HG02840 (cell line): ENCODE data around the gene TSC22D1.
A peak's percentile ranks its signal among the peaks of the same experiment; 100 is the strongest.
"Not testable (repeated sequence)": the region's sequence is repeated elsewhere in the genome, so short reads cannot be mapped to it uniquely, and the experiment has no call there.

Experiments
- ATAC-seq: cut with Tn5 transposase; IDR thresholded peaks from one replicate; pipeline ENCODE4 v1.9.1; 2021; ENCODE audit warnings: mild to moderate bottlenecking, moderate library complexity, moderate number of reproducible peaks; ENCODE audit not compliant: unreplicated experiment, low FRiP score

Gene TSC22D1

GRCh38 chr13:44575741-44576350 is at the start of gene TSC22D1:
Gene TSC22D1, minus strand, starts transcription at chr13:44576330. Its CDS starts 256 bp downstream, at chr13:44576074.
- no peak for ATAC-seq

- no peak for ATAC-seq
These were observed 46.6 kb upstream of the TSC22D1 start for GRCh38 chr13:44622708-44623107.

DNA sequence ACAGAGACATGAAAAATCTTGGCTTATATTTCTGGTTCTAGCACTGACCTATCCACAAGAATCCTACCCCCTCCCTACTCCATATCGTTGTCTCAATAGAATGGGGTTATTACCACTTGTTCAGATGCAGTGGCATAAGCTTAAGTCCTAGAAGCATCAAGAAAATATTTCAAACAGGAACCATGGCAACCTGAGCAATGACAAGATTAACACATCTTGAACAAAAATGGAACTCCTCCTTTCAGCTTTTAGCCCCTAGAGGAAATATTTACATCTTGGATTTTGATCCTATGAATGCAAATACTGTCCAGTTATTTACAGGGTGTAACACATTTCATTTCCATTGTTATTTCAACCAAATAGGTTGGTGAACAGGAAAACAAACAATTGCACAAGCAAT is 46.1 kb upstream of the TSC22D1 start:
- no peak for ATAC-seq

GRCh38 chr13:44620057-44620456 is 43.9 kb upstream of the TSC22D1 start:
- ATAC-seq: no peak

GRCh38 chr13:44619651-44620050 is 43.5 kb upstream of the TSC22D1 start:
- no peak for ATAC-seq

DNA sequence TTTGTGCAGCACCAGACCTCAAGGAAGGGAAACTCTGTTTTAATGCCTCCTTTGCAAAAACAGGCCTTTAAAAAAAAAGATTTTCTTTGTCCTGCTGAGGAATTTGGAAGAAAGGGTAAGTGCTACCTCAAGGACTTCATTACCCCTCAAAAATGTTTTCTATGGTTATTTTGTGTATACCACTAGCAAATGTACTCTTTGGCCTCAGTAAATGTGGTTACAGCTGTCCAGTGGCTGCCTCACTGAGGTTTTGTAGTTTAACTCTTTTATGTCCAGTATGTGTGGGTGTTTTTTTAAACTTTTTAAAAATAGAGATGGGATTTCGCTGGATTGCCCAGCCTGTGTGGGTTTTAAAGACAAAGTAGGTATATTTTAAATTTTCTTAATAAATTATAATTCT is 42.2 kb upstream of the TSC22D1 start:
- no peak for ATAC-seq

DNA sequence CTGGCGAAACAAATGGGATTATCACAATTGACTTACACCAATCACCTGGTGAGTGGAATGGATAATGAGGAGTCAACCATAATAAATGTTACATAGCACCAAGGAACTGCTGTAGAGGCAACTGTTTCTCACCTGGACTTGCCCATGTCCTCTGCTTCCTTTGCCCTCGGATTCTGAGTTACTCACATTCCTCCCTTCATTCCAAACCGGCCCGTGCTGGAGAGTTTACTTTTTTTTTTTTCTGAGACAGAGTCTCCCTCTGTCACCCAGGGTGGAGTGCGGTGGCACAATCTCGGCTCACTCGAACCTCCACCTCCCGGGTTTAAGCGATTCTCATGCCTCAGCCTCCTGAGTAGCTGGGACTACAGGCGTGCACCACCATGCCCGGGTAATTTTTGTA is 41.5 kb upstream of the TSC22D1 start:
- no peak for ATAC-seq

GRCh38 chr13:44609137-44609536 is 33.0 kb upstream of the TSC22D1 start:
- no peak for ATAC-seq

GRCh38 chr13:44605721-44606120 is 29.6 kb upstream of the TSC22D1 start:
- no peak for ATAC-seq

GRCh38 chr13:44605275-44605674 is 29.1 kb upstream of the TSC22D1 start:
- ATAC-seq: no peak

DNA sequence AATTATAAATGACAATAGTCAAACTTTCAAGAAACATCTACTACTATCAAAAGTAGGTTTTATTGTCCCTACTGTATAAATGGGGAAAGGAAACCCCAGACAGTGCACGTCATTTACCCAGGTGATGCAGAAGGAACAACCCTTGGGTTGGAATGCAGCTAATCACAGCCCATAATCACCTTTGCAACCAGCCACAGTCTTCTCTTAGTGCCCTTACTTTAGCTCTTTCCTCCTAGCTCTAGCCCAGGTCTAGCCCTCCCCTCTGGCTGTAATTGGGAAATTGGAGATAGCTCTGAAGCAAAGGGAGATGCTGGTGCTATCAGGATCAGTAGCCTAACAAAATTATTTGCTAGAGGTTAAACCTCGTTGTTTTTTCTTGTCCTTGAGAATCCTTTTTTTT is 25.5 kb upstream of the TSC22D1 start:
- ATAC-seq: no peak

DNA sequence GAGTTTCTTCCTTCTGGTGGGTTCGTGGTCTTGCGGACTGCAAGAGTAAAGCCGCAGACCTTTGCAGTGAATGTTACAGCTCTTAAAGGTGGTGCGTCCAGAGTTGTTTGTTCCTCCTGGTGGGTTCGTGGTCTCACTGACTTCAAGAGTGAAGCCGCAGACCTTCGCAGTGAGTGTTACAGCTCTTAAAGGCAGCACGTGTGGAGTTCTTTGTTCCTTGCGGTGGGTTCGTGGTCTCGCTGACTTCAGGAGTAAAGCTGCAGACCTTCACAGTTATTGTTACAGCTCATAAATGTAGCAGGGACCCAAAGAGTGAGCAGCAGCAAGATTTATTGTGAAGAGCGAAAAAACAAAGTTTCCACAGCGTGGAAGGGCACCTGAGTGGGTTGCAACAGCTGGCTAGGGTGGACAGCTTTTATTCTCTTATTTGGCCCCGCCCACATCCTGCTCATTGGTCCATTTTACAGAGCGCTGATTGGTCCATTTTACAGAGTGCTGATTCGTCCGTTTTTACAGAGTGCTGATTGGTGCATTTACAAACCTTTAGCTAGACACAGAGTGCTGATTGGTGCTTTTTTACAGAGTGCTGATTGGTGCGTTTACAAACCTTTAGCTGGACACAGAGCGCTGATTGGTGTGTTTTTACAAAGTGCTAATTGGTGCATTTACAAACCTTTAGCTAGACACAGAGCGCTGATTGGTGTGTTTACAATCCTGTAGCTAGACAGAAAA is 17.9 kb upstream of the TSC22D1 start:
- ATAC-seq: not testable (repeated sequence)

DNA sequence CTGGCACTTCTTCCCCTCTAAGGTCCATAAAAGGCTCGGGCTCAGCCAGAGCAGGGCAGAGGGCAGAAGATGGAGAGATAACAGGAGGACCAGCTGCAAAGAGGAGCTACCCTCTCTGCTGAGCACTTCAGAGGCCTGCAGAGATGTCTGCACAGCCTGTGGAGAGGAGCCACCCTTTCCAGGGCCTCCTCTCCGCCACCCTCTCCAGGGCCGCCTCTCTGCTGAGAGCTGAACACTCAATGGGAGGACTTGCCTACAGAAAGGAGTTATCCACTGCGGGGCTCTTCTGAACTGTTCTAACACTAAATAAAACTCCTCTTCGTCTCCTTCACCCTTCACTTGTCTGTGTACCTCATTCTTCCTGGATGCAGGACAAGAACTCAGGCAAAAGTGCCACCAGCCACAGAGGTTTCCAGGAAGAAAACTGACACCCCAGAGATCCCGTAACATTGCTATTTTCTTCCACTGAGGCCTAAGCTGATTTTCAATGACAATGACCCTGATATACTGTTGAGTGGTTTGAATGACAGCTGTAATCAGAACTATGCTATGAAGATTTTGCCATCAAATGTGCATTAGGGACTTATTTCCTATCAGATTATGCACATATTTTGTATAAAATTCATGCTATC is 16.2 kb upstream of the TSC22D1 start:
- no peak for ATAC-seq

GRCh38 chr13:44591316-44591715 is 15.2 kb upstream of the TSC22D1 start:
- ATAC-seq: no peak

GRCh38 chr13:44583137-44583536 is 7.0 kb upstream of the TSC22D1 start:
- ATAC-seq: no peak

DNA sequence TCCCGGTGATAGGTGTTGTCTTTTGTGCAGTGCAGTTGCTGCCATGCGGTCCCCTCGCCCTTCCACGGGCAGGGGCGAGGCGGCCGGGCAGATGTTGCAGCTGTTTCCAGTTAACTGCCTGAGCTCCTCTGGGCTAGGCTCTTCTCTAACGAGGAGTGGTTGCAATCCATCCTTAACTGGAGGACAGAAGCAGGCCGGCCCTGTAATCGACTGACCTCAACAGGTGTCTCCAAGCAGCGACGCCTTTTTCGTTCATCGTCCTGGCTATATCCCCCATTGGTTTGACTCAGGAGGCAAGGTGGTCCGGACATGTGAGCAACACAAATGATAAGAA is 1.9 kb upstream of the TSC22D1 start:
- no peak for ATAC-seq

DNA sequence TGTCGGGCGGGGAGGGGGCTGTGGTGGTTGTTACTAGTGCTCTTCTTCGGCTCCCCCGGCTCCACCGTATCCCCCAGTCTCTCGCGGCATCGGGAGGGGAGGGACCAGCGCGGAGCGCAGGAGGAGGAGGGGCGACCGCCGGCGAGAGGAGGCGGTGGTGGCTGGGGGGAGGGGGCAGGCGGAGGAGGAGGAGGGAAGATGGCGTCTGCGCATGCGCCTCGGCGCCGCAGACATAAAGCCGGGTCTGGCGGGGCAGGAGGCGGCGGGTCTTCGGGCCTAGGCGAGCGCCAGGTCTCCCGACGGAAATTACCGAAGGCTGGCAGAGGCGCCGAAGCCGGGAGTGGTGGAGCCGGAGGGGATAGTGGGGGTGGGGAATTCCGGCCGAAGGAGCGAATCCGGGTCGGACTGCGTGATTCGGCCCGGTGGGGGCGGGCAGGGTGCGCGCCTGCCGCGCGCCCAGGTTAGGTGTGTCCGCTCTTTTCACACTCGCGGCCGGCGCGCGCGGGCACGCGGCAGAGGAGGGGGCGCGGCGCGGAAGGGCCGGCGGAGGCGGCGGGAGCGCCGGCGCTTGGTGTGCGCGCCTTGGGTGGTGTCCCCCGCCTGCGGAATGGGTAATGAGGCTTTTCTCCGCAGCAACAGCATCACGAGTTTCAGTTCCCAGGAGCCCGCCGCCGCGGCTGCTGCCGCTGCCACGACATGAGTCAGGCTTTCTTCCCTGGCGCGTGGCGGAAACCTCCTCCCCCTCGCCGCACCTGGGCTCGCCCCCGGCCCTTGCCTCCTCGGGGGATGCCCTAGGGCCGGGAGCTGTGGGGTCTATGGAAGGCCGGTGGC is 1.3 kb upstream of the TSC22D1 start:
- peak; percentile 55 for ATAC-seq

- ATAC-seq: peak; percentile 21
These were observed 463 bp upstream of the TSC22D1 start for GRCh38 chr13:44576351-44577235.

DNA sequence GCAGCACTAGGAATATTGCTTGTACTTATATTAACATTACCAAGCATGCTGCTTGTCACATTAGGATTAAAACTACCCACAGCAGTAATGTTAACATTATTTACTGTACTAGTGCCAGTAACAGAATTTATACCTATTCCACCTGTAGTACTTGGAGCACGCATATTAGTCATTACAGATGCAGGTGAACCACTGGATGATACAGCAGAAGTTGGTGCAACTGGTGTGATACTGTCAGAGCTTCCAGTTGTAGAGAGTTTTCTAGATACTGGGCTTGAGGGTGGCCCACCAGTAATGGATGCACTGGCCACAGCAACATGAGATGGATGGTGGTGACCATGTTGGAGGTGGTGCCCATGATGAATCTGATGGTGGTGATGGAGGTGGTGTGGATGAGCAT is 1.1 kb downstream of the TSC22D1 start:
- no peak for ATAC-seq

DNA sequence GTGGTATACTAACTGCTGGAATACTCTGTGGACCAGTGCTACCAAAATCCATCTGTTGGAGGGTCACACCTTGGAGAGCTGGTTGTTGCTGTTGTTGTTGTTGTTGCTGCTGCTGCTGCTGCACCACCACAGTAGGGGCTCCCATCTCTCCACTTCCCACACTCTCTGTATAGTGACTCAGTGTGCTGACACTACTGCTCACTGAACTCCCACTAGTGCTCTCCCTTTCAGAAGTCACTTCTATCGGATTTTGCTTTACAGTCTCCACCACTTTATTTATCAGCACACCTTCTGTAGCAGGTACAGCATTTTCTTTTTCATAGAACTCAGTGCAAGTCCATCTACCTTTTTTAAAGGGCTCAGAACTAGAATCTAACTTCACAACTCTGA is 1.7 kb downstream of the TSC22D1 start:
- no peak for ATAC-seq
